H9 (cell line): ENCODE measurements around the gene TMEM229A. TPM values are rescaled to one million over a fixed set of nuclear protein-coding genes. Genes with fewer than 3 reads are reported as not detected.

Source experiments
- DNase-seq: peaks from one replicate; pipeline ENCODE4 v3.0.0-alpha.2; 2017
- H2AFZ ChIP-seq: one replicate; pipeline ENCODE4 v1.6.1; 2013; ENCODE audit warnings: mild to moderate bottlenecking, low read length, control low read depth, moderate library complexity
- H2AK5ac ChIP-seq: 2 replicates; pipeline ENCODE4 v1.6.1; 2013; ENCODE audit warnings: low read length, control low read depth, mixed read lengths; ENCODE audit not compliant: insufficient read length
- H2BK120ac ChIP-seq: one replicate; pipeline ENCODE4 v1.6.1; 2013; ENCODE audit warnings: low read depth, mild to moderate bottlenecking, low read length, control low read depth, inconsistent platforms; ENCODE audit not compliant: poor library complexity, severe bottlenecking
- H2BK12ac ChIP-seq: 2 replicates; pipeline ENCODE4 v1.6.1; 2013; ENCODE audit warnings: low read length, control low read depth, mixed read lengths, low read depth; ENCODE audit not compliant: insufficient read length
- H2BK15ac ChIP-seq: 2 replicates; pipeline ENCODE4 v1.6.1; 2013; ENCODE audit warnings: low read depth, low read length, control low read depth
- H2BK20ac ChIP-seq: one replicate; pipeline ENCODE4 v1.6.1; 2013; ENCODE audit warnings: low read depth, mild to moderate bottlenecking, low read length, control low read depth, inconsistent platforms; ENCODE audit not compliant: poor library complexity, severe bottlenecking
- H2BK5ac ChIP-seq: 2 replicates; pipeline ENCODE4 v1.6.1; 2013; ENCODE audit warnings: low read length, control low read depth, mixed read lengths; ENCODE audit not compliant: insufficient read length
- H3K14ac ChIP-seq: 2 replicates; pipeline ENCODE4 v1.6.1; 2013; ENCODE audit warnings: low read length, control low read depth; ENCODE audit not compliant: insufficient read depth
- H3K18ac ChIP-seq: 2 replicates; pipeline ENCODE4 v1.6.1; 2013; ENCODE audit warnings: low read depth, mild to moderate bottlenecking, mixed read lengths, low read length, control low read depth; ENCODE audit not compliant: insufficient read length
- H3K23ac ChIP-seq: 2 replicates; pipeline ENCODE4 v1.6.1; 2013; ENCODE audit warnings: low read length, control low read depth, mixed read lengths, low read depth; ENCODE audit not compliant: insufficient read length
- H3K23me2 ChIP-seq: 2 replicates; pipeline ENCODE4 v1.6.1; 2013; ENCODE audit warnings: low read depth, mild to moderate bottlenecking, mixed read lengths, low read length, control low read depth; ENCODE audit not compliant: insufficient read length, poor library complexity, severe bottlenecking
- H3K27ac ChIP-seq: 2 replicates; pipeline ENCODE4 v1.5.1; 2013; ENCODE audit warnings: low read length, control low read depth, mixed read lengths, low read depth; ENCODE audit not compliant: insufficient read length
- H3K27me3 ChIP-seq: 2 replicates; pipeline ENCODE4 v1.6.1; 2013; ENCODE audit warnings: low read length, control low read depth, inconsistent platforms; ENCODE audit not compliant: insufficient read depth
- H3K4ac ChIP-seq: 2 replicates; pipeline ENCODE4 v1.6.1; 2013; ENCODE audit warnings: low read depth, mild to moderate bottlenecking, control low read depth, inconsistent platforms, low read length, moderate library complexity
- H3K4me1 ChIP-seq: 2 replicates; pipeline ENCODE4 v1.6.1; 2013; ENCODE audit warnings: low read length, control low read depth, inconsistent platforms; ENCODE audit not compliant: insufficient read depth
- H3K4me2 ChIP-seq: 2 replicates; pipeline ENCODE4 v1.6.1; 2013; ENCODE audit warnings: low read length, control low read depth, mixed read lengths; ENCODE audit not compliant: insufficient read length, insufficient read depth
- H3K56ac ChIP-seq: 2 replicates; pipeline ENCODE4 v1.6.1; 2013; ENCODE audit warnings: low read depth, mild to moderate bottlenecking, mixed read lengths, low read length, control low read depth; ENCODE audit not compliant: insufficient read length
- H3K79me1 ChIP-seq: 2 replicates; pipeline ENCODE4 v1.6.1; 2013; ENCODE audit warnings: low read depth, mild to moderate bottlenecking, moderate library complexity, low read length, control low read depth, inconsistent platforms; ENCODE audit not compliant: insufficient read depth, poor library complexity, severe bottlenecking
- H3K79me2 ChIP-seq: 2 replicates; pipeline ENCODE4 v1.6.1; 2013; ENCODE audit warnings: low read length, control low read depth, inconsistent platforms; ENCODE audit not compliant: insufficient read depth
- H3K9ac ChIP-seq: 2 replicates; pipeline ENCODE4 v1.6.1; 2013; ENCODE audit warnings: low read length, control low read depth, mixed read lengths; ENCODE audit not compliant: insufficient read length; ENCODE audit errors: extremely low read depth
- H3K9me3 ChIP-seq: one replicate; pipeline ENCODE4 v1.6.1; 2013; ENCODE audit warnings: low read depth, low read length, inconsistent platforms; ENCODE audit not compliant: control insufficient read depth
- H3T11ph ChIP-seq: one replicate; pipeline ENCODE4 v1.6.1; 2013; ENCODE audit warnings: mild to moderate bottlenecking, low read length, control low read depth, inconsistent platforms
- H4K20me1 ChIP-seq: one replicate; pipeline ENCODE4 v1.6.1; 2013; ENCODE audit not compliant: control insufficient read depth, insufficient read length, insufficient read depth
- H4K5ac ChIP-seq: 2 replicates; pipeline ENCODE4 v1.6.1; 2013; ENCODE audit warnings: low read depth, mild to moderate bottlenecking, mixed read lengths, low read length, control low read depth; ENCODE audit not compliant: insufficient read length
- H4K8ac ChIP-seq: replicated peaks from 2 replicates; pipeline ENCODE4 v1.6.1; 2013; ENCODE audit warnings: low read length, control low read depth, mixed read lengths, low read depth; ENCODE audit not compliant: insufficient read length
- H4K91ac ChIP-seq: 2 replicates; pipeline ENCODE4 v1.6.1; 2013; ENCODE audit warnings: low read depth, mild to moderate bottlenecking, moderate library complexity, mixed read lengths, low read length, control low read depth; ENCODE audit not compliant: insufficient read length
- H3K27ac Mint-ChIP-seq, 3 experiments: 2 replicates in 2 of 3; 3 replicates in 1 of 3; pipeline ENCODE4 v1.8.0; 2020 to 2021; ENCODE audit warnings: mixed read lengths in 3 of 3, mild to moderate bottlenecking in 1 of 3, moderate library complexity in 1 of 3
- H3K27me3 Mint-ChIP-seq: 2 replicates; pipeline ENCODE4 v1.8.0; 2021; ENCODE audit warnings: low read depth, mild to moderate bottlenecking, moderate library complexity, mixed read lengths
- H3K36me3 Mint-ChIP-seq, 3 experiments: 2 replicates in 2 of 3; 3 replicates in 1 of 3; pipeline ENCODE4 v1.8.0; 2020 to 2021; ENCODE audit warnings: low read depth in 3 of 3, mixed read lengths in 3 of 3; ENCODE audit not compliant: insufficient read depth in 1 of 3
- H3K4me1 Mint-ChIP-seq, 2 experiments: 2 replicates each; pipeline ENCODE4 v1.8.0; 2020; ENCODE audit warnings: mixed read lengths in 2 of 2
- H3K4me3 Mint-ChIP-seq, 2 experiments: 2 replicates in 1 of 2; 3 replicates in 1 of 2; pipeline ENCODE4 v1.8.0; 2020 to 2021; ENCODE audit warnings: mild to moderate bottlenecking in 2 of 2, mixed read lengths in 2 of 2, moderate library complexity in 1 of 2
- H3K9me3 Mint-ChIP-seq, 2 experiments: 2 replicates in 1 of 2; 3 replicates in 1 of 2; pipeline ENCODE4 v1.8.0; 2020; ENCODE audit warnings: mild to moderate bottlenecking in 2 of 2, mixed read lengths in 2 of 2, moderate library complexity in 1 of 2
- total RNA-seq: library from RNA; stranded (reverse); gene quantifications from 2 replicates; pipeline ENCODE4 v1.2.1, GENCODE V29; 2021
- TF ChIP-seq, protein P1 (sequence below): fragments of 200-600 bp; sonication (generic); conservative IDR thresholded peaks from 3 replicates; pipeline ENCODE4 v1.8.0; 2021; ENCODE audit warnings: antibody characterized with exemption, mild to moderate bottlenecking

Gene TMEM229A
- total RNA-seq, 1 experiment from 2014 or later: 0.37 TPM

DNA sequence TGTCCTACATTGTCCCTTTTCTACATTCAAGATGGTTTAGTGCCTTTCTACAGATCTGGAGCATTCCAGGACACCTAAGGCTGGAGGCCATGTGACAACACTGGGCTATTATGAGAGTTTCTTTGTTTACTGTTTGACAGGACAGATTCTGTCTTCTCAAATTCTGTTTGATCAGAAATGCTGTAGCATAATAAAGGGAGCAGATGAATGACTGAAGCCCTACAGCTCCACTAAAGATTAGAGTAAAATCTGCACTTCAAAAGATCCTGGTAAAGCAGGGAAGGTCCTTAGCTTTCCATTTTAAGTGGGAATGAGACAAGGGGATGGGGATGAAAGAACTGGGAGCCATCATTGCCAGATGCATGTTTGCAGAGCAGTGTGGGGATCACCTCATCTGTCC, 38.4 kb downstream of the TMEM229A start:
- Histone ChIP-seq H3K18ac (no peak overlapping the region), H2BK5ac (no peak overlapping the region), H3K23ac (no peak overlapping the region), H3K23me2 (no peaks in the 10 kb centered on the region), H2BK120ac (no peak overlapping the region), H3T11ph (no peak overlapping the region), H2AFZ (no peak overlapping the region), H3K56ac (no peak overlapping the region), H3K14ac (no peak overlapping the region), H3K9ac (no peak overlapping the region), H4K5ac (no peak overlapping the region), H3K4me2 (no peak overlapping the region), H2AK5ac (no peak overlapping the region), H2BK12ac (no peak overlapping the region), H3K79me2 (no peaks in the 10 kb centered on the region), H3K4ac (no peak overlapping the region), H4K20me1 (no peaks in the 10 kb centered on the region), H3K27me3 (no peaks in the 10 kb centered on the region), H2BK15ac (no peak overlapping the region), H3K79me1 (no peaks in the 10 kb centered on the region), H3K4me1 (peaks cover 7% of the 10 kb centered on the region), H2BK20ac (no peak overlapping the region), H3K9me3 (no peaks in the 10 kb centered on the region), H3K27ac (no peak overlapping the region), H4K8ac (no peak overlapping the region), H4K91ac (no peak overlapping the region)
- TF ChIP-seq, protein P1, sequence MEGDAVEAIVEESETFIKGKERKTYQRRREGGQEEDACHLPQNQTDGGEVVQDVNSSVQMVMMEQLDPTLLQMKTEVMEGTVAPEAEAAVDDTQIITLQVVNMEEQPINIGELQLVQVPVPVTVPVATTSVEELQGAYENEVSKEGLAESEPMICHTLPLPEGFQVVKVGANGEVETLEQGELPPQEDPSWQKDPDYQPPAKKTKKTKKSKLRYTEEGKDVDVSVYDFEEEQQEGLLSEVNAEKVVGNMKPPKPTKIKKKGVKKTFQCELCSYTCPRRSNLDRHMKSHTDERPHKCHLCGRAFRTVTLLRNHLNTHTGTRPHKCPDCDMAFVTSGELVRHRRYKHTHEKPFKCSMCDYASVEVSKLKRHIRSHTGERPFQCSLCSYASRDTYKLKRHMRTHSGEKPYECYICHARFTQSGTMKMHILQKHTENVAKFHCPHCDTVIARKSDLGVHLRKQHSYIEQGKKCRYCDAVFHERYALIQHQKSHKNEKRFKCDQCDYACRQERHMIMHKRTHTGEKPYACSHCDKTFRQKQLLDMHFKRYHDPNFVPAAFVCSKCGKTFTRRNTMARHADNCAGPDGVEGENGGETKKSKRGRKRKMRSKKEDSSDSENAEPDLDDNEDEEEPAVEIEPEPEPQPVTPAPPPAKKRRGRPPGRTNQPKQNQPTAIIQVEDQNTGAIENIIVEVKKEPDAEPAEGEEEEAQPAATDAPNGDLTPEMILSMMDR: no peak
- peaks cover 0 to 5% of the 10 kb centered on the region in 2 experiments; a peak in 1 of 5 replicates for H3K9me3 Mint-ChIP-seq
- peaks cover 6% of the 10 kb centered on the region for H3K27me3 Mint-ChIP-seq
- H3K36me3 Mint-ChIP-seq: peaks cover 0 to 5% (median 0%) of the 10 kb centered on the region in 3 experiments; a peak in 3 of 7 replicates
- H3K4me1 Mint-ChIP-seq: peaks cover 20 to 31% of the 10 kb centered on the region in 2 experiments
- no peak for DNase-seq
- H3K27ac Mint-ChIP-seq: no peak overlapping the region
- H3K4me3 Mint-ChIP-seq: no peak overlapping the region
